HG02763 (cell line): ENCODE data around the gene ANKRD30B.
"Not testable (repeated sequence)": the region's sequence is repeated elsewhere in the genome, so short reads cannot be mapped to it uniquely, and the experiment has no call there.

Experiments used
- ATAC-seq: cut with Tn5 transposase; IDR thresholded peaks from one replicate; pipeline ENCODE4 v1.9.1; 2021; ENCODE audit warnings: mild to moderate bottlenecking, moderate library complexity; ENCODE audit not compliant: unreplicated experiment

ANKRD30B gene

GRCh38 chr18:14747513-14748474 lies at the start of gene ANKRD30B:
Gene ANKRD30B (plus strand): TSS chr18:14748172. CDS start chr18:14748420, 248 bp downstream.
- ATAC-seq = no peak

GRCh38 chr18:14701286-14702040 lies 46.5 kb upstream of the ANKRD30B start:
- ATAC-seq = not testable (repeated sequence)

- ATAC-seq = not testable (repeated sequence)
Observed at GRCh38 chr18:14709761-14710160, 38.2 kb upstream of the ANKRD30B start.

GRCh38 chr18:14721569-14721968 lies 26.4 kb upstream of the ANKRD30B start:
- not testable (repeated sequence) for ATAC-seq

- ATAC-seq = not testable (repeated sequence)
Observed at GRCh38 chr18:14739056-14739455, 8.9 kb upstream of the ANKRD30B start.

GRCh38 chr18:14746897-14747296 lies 1.1 kb upstream of the ANKRD30B start:
- ATAC-seq = no peak

GRCh38 chr18:14748496-14748895 lies 524 bp downstream of the ANKRD30B start:
- ATAC-seq = no peak

GRCh38 chr18:14763566-14763965 lies 15.6 kb downstream of the ANKRD30B start:
- not testable (repeated sequence) for ATAC-seq

- ATAC-seq = no peak
Observed at GRCh38 chr18:14767474-14767873, 19.5 kb downstream of the ANKRD30B start.

GRCh38 chr18:14768241-14768640 lies 20.3 kb downstream of the ANKRD30B start:
- ATAC-seq = no peak

- ATAC-seq = no peak
Observed at GRCh38 chr18:14769381-14769780, 21.4 kb downstream of the ANKRD30B start.

- ATAC-seq = no peak
Observed at GRCh38 chr18:14776801-14777200, 28.8 kb downstream of the ANKRD30B start.

- ATAC-seq = no peak
Observed at GRCh38 chr18:14781671-14782070, 33.7 kb downstream of the ANKRD30B start.

GRCh38 chr18:14784133-14784532 lies 36.2 kb downstream of the ANKRD30B start:
- no peak for ATAC-seq

- ATAC-seq = not testable (repeated sequence)
Observed at GRCh38 chr18:14796876-14797275, 48.9 kb downstream of the ANKRD30B start.

- ATAC-seq = not testable (repeated sequence)
Observed at GRCh38 chr18:14797969-14798764, 50.2 kb downstream of the ANKRD30B start.

- not testable (repeated sequence) for ATAC-seq
Observed at GRCh38 chr18:14811081-14811480, 63.1 kb downstream of the ANKRD30B start.

GRCh38 chr18:14826972-14827632 lies 79.1 kb downstream of the ANKRD30B start:
- not testable (repeated sequence) for ATAC-seq

GRCh38 chr18:14841607-14842006 lies 93.6 kb downstream of the ANKRD30B start:
- not testable (repeated sequence) for ATAC-seq

- not testable (repeated sequence) for ATAC-seq
Observed at GRCh38 chr18:14851533-14851932, 103.6 kb downstream of the ANKRD30B start.
